ENCODE results near the gene SLC30A2.

GRCh38 chr1:25996966-25997827, 48.7 kb downstream of the SLC30A2 start:
- TF ChIP-seq HDGF (IDR thresholded peaks at IDR 0.05; ENCODE audit: borderline replicate concordance): no peak
- no peak for TF ChIP-seq SP1 (IDR thresholded peaks at IDR 0.05)
- no peak for TF ChIP-seq FOXM1 (IDR thresholded peaks at IDR 0.05; ENCODE audit: borderline replicate concordance)
- no peak for TF ChIP-seq ZNF384 (IDR thresholded peaks at IDR 0.05)
- no peak for TF ChIP-seq ELF4 (IDR thresholded peaks at IDR 0.05)
- TF ChIP-seq SUZ12 (IDR thresholded peaks at IDR 0.05): no peak
- no peak for TF ChIP-seq BHLHE40 (IDR thresholded peaks at IDR 0.05; ENCODE audit: borderline replicate concordance)
- TF ChIP-seq TARDBP (IDR thresholded peaks at IDR 0.05): no peak
- no peak for TF ChIP-seq L3MBTL2 (conservative IDR thresholded peaks at IDR 0.05)
- no peak for TF ChIP-seq CTBP1 (IDR thresholded peaks at IDR 0.05; ENCODE audit: borderline replicate concordance)
- no peak for TF ChIP-seq NFRKB (IDR thresholded peaks at IDR 0.05)

Data from HEK293T (cell line).